Astrocyte (in vitro differentiated cells and primary cell): ENCODE measurements around the gene GABBR2.

Source experiments
- CTCF ChIP-seq: IDR thresholded peaks from 2 replicates; pipeline ENCODE4 v1.5.1; 2011; ENCODE audit warnings: low read depth, mild to moderate bottlenecking, inconsistent platforms, low read length, moderate library complexity; ENCODE audit not compliant: insufficient read depth
- EZH2 ChIP-seq: IDR thresholded peaks from 2 replicates; pipeline ENCODE4 v1.6.1; 2012; ENCODE audit warnings: mild to moderate bottlenecking, low read length, inconsistent platforms; ENCODE audit not compliant: insufficient read depth

GRCh38 chr9:98288881-98289280, 419.9 kb downstream of the GABBR2 start:
- TF ChIP-seq CTCF (no peak), EZH2 (no peak)
